PC-3 (cell line): Measurements from ENCODE around the gene COX5A. TPM values are rescaled to one million over a fixed set of nuclear protein-coding genes. Genes with fewer than 3 reads are reported as not detected.

Experiments used
- ATAC-seq: fragments of 200-7000 bp; cut with Tn5 transposase; 2 replicates; pipeline ENCODE4 v1.9.1; 2020; ENCODE audit warnings: mild to moderate bottlenecking, moderate library complexity
- BruUV-seq: library from RNA; stranded (reverse); fragments of 400-500 nt; replicated peaks from 2 replicates; lab custom pipeline; 2021; lab: Mats Ljungman, UMichigan
- CTCF ChIA-PET: fragments of 300-600 bp; sonication (Branson Sonifier 250); formaldehyde crosslinking; loops from one replicate; lab custom pipeline; 2022; ENCODE audit warnings: antibody characterized with exemption; lab: Charles Lee
- POLR2A ChIA-PET: fragments of 300-600 bp; sonication (Branson Sonifier 250); formaldehyde crosslinking; loops from one replicate; lab custom pipeline; 2022; ENCODE audit warnings: antibody characterized with exemption; ENCODE audit not compliant: unreplicated experiment; lab: Charles Lee
- DNase-seq: peaks from one replicate; pipeline ENCODE4 v3.0.0-alpha.2; 2015
- H2AFZ ChIP-seq: fragments of 300-600 bp; sonication (generic); 2 replicates; pipeline ENCODE4 v1.6.0; 2016; ENCODE audit warnings: antibody characterized with exemption, low read length
- H3F3A ChIP-seq: fragments of 300-600 bp; sonication (generic); one replicate; pipeline ENCODE4 v1.6.0; 2017; ENCODE audit warnings: antibody characterized with exemption, low read length, control low read depth, mild to moderate bottlenecking; ENCODE audit not compliant: unreplicated experiment
- H3K27ac ChIP-seq: fragments of 300-600 bp; sonication (generic); 2 replicates; pipeline ENCODE4 v1.5.1; 2016; ENCODE audit warnings: mild to moderate bottlenecking, low read length
- H3K27me3 ChIP-seq: fragments of 300-600 bp; sonication (generic); 2 replicates; pipeline ENCODE4 v1.6.1; 2016; ENCODE audit warnings: low read length, mixed read lengths
- H3K36me3 ChIP-seq: fragments of 300-600 bp; sonication (generic); 2 replicates; pipeline ENCODE4 v1.6.1; 2016; ENCODE audit warnings: low read depth, mixed run types, low read length, mixed read lengths
- H3K4me1 ChIP-seq: fragments of 300-600 bp; sonication (generic); 2 replicates; pipeline ENCODE4 v1.5.1; 2016; ENCODE audit warnings: low read length; ENCODE audit not compliant: insufficient read depth
- H3K4me2 ChIP-seq: fragments of 300-600 bp; sonication (generic); 2 replicates; pipeline ENCODE4 v1.6.0; 2016; ENCODE audit warnings: low read length
- H3K4me3 ChIP-seq: fragments of 300-600 bp; sonication (generic); 2 replicates; pipeline ENCODE4 v1.5.1; 2016; ENCODE audit warnings: mild to moderate bottlenecking, low read length, mixed read lengths
- H3K79me2 ChIP-seq: fragments of 300-600 bp; sonication (generic); 2 replicates; pipeline ENCODE4 v1.6.1; 2017; ENCODE audit warnings: low read length, mixed read lengths
- H3K9ac ChIP-seq: fragments of 300-600 bp; sonication (generic); 2 replicates; pipeline ENCODE4 v1.6.0; 2016; ENCODE audit warnings: mild to moderate bottlenecking, low read length
- H3K9me2 ChIP-seq: fragments of 300-600 bp; sonication (generic); replicated peaks from 2 replicates; pipeline ENCODE4 v1.6.1; 2016; ENCODE audit warnings: mixed run types, low read length, mixed read lengths
- H3K9me3 ChIP-seq: fragments of 300-600 bp; sonication (generic); 2 replicates; pipeline ENCODE4 v1.6.1; 2016; ENCODE audit warnings: low read length, mixed read lengths
- H4K20me1 ChIP-seq: fragments of 300-600 bp; sonication (generic); 2 replicates; pipeline ENCODE4 v1.6.1; 2016; ENCODE audit warnings: low read length, mixed read lengths
- CTCF ChIP-seq: fragments of 300-600 bp; sonication (generic); conservative IDR thresholded peaks from 2 replicates; pipeline ENCODE4 v1.5.1; 2017; ENCODE audit warnings: antibody characterized with exemption, low read depth, mild to moderate bottlenecking, low read length
- EZH2 ChIP-seq: fragments of 300-600 bp; sonication (generic); IDR thresholded peaks from one replicate; pipeline ENCODE4 v1.6.1; 2017; ENCODE audit warnings: antibody characterized with exemption, mild to moderate bottlenecking, low read length; ENCODE audit not compliant: unreplicated experiment
- EZH2phosphoT487 ChIP-seq: fragments of 300-600 bp; sonication (generic); IDR thresholded peaks from 2 replicates; pipeline ENCODE4 v1.6.1; 2018; ENCODE audit warnings: mild to moderate bottlenecking, antibody characterized with exemption, low read length, borderline replicate concordance
- intact Hi-C: fragments of 100-400 bp; cut with micrococcal nuclease; formaldehyde crosslinking; loops from 2 replicates; pipeline ENCODE4 v1.9.0; 2023
- total RNA-seq: library from RNA; depleted of rRNA; stranded (reverse); fragments of >200 nt; gene quantifications from 2 replicates; pipeline ENCODE4 v1.2.3, GENCODE V29; 2014

The COX5A gene
- total RNA-seq, 1 experiment from 2014 or later: 145 TPM

DNA sequence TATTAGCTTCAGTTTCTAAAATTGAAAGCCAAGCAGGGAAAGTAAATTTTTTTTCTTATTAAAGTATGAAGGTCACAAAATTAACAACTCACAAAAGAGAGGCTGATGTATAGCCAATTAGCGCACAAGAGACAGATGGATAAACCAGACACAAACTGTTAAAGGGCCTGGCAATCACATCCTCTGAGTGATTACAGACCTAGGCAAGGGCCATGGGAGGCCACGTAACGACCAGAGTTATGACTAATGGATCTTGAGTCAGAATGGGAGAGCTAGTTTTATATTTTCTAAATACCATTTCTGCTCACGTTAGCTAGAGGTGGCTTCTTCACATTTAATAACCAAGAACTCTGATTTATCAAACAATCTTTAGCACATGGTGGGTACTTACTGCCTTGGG is 39.7 kb upstream of the COX5A start:
- Histone ChIP-seq H2AFZ (no peak overlapping the region), H3K79me2 (no peaks in the 10 kb centered on the region), H3K9ac (no peak overlapping the region), H3F3A (no peaks in the 10 kb centered on the region), H3K9me2 (no peaks in the 10 kb centered on the region), H3K4me3 (no peak overlapping the region), H3K4me1 (peaks cover 7% of the 10 kb centered on the region; the same call in 1 of the 2 replicates), H3K4me2 (no peak overlapping the region), H4K20me1 (no peaks in the 10 kb centered on the region), H3K36me3 (no peaks in the 10 kb centered on the region), H3K9me3 (no peaks in the 10 kb centered on the region), H3K27me3 (no peaks in the 10 kb centered on the region; the same call in 1 of the 2 replicates), H3K27ac (no peak overlapping the region)
- ChIA-PET POLR2A (no interaction called here), CTCF (no interaction called here)
- no peak for TF ChIP-seq CTCF
- TF ChIP-seq EZH2: no peak
- TF ChIP-seq EZH2phosphoT487: no peak
- BruUV-seq: no TSS peak
- ATAC-seq (no peak), DNase-seq (no peak)
- intact Hi-C loops: no loop called here

- DNase-seq: no peak
- no peak overlapping the region for H3K4me2 ChIP-seq
- ChIA-PET POLR2A (interaction anchor here (0.6 kb wide), 1 partner anchor 13 kb away, joined by 3 read pairs; no protein-coding TSS in a partner anchor), CTCF (interaction anchor here (0.6 kb wide), 1 partner anchor 19 kb away, joined by 3 read pairs; no protein-coding TSS in a partner anchor)
- intact Hi-C loops: no loop called here
- no peak overlapping the region for H3K27ac ChIP-seq
- no peak overlapping the region for H2AFZ ChIP-seq
- peaks cover 7% of the 10 kb centered on the region; the same call in 1 of the 2 replicates for H3K4me1 ChIP-seq
- no peaks in the 10 kb centered on the region for H3K9me2 ChIP-seq
- no peak overlapping the region for H3K9ac ChIP-seq
- no TSS peak for BruUV-seq
- H3K79me2 ChIP-seq: no peaks in the 10 kb centered on the region
- no peaks in the 10 kb centered on the region for H3K9me3 ChIP-seq
- no peaks in the 10 kb centered on the region; the same call in 1 of the 2 replicates for H3K27me3 ChIP-seq
- no peaks in the 10 kb centered on the region for H3K36me3 ChIP-seq
- TF ChIP-seq CTCF (peak; percentile 27; the same call in 1 of the 2 replicates), EZH2phosphoT487 (no peak)
- H3K4me3 ChIP-seq: no peak overlapping the region
- H3F3A ChIP-seq: no peaks in the 10 kb centered on the region
- no peak for ATAC-seq
- no peaks in the 10 kb centered on the region for H4K20me1 ChIP-seq
Observed at GRCh38 chr15:74976159-74976558, 38.3 kb upstream of the COX5A start.

- H3K4me2 ChIP-seq: no peak overlapping the region
- ChIA-PET CTCF (no interaction called here), POLR2A (interaction anchor here (0.6 kb wide), 2 partner anchors 215 to 257 kb away, joined by 4 to 11 read pairs; no protein-coding TSS in a partner anchor)
- no peaks in the 10 kb centered on the region for H3K27me3 ChIP-seq
- no peaks in the 10 kb centered on the region for H3K79me2 ChIP-seq
- no TSS peak for BruUV-seq
- H4K20me1 ChIP-seq: no peaks in the 10 kb centered on the region
- no peak overlapping the region for H3K27ac ChIP-seq
- TF ChIP-seq CTCF (no peak), EZH2 (no peak), EZH2phosphoT487 (no peak)
- intact Hi-C loops: no loop called here
- no peak overlapping the region for H3K4me3 ChIP-seq
- H2AFZ ChIP-seq: no peak overlapping the region
- no peaks in the 10 kb centered on the region for H3K36me3 ChIP-seq
- no peaks in the 10 kb centered on the region for H3K9me2 ChIP-seq
- peaks cover 11% of the 10 kb centered on the region for H3K4me1 ChIP-seq
- H3K9me3 ChIP-seq: no peaks in the 10 kb centered on the region
- no peak for DNase-seq
- H3F3A ChIP-seq: no peaks in the 10 kb centered on the region
- H3K9ac ChIP-seq: no peak overlapping the region
- no peak for ATAC-seq
Observed at GRCh38 chr15:74967670-74968069, 29.8 kb upstream of the COX5A start.
